Measurements from ENCODE around the gene TMEM183A.

Gene TMEM183A

DNA sequence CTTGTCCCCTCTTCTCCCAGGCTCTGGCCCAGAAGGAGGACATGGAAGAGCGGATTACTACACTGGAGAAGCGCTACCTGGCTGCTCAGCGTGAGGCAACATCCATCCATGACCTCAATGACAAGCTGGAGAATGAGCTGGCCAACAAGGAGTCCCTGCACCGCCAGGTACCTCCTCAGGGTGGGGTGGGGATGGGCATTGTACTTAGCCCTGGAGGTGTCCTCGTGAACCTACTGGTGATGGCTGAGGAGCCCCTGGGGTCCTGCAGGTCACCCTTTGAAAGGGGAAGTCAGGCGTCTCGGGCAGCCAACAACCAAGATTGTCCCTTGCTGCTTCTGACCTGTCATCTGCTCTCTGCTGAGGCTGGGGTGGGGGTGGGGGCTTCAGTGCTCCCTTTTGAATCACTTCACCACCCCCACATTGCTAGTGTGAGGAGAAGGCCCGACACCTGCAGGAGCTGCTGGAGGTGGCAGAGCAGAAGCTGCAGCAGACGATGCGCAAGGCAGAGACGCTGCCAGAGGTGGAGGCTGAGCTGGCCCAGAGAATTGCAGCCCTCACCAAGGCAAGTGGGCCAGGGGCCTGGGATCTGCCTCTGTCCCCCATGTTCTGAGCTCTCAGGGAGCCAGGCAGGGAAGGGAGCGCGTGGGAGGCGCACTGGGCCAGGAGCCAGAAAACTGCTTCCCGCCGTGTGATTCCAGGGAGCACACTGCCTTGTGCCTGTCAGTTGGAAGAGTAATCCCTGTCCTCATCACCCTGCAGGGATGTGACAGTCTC lies 38.8 kb downstream of the TMEM183A start:
- no peak for DNase-seq (ENCODE audit: low read depth in 3 of 3)

DNA sequence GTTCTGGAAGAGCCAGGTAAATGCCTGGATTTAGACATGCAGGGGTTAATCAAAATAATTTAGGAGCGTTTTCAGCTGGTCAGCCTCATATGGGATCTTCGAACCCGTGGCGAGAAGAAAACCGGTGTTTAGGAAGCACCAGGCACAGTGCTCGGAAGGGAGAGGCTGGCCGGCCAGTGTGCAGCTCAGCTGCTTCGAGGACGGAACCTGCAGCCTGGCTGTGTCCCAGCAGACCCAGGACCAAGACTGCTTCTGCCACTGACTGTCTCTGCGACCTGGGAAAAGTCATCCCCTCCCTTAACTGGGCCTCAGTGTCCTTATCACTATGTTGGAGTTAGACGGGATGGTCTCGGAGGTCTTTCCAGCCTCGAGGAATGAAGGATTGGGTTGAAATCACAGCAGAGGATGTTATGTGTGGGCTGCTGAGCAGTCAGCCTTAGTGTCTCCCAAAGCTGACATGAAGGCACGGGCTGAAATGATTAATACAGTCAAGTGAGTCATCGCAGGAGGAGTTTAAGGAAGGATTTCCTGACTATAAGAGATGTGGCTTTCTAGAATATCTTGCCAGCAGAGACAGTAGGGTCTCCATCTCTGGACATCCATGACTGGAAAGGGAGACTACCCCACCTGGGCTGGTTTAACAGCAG lies 39.9 kb downstream of the TMEM183A start:
- no peak for DNase-seq (ENCODE audit: low read depth in 3 of 3)

DNA sequence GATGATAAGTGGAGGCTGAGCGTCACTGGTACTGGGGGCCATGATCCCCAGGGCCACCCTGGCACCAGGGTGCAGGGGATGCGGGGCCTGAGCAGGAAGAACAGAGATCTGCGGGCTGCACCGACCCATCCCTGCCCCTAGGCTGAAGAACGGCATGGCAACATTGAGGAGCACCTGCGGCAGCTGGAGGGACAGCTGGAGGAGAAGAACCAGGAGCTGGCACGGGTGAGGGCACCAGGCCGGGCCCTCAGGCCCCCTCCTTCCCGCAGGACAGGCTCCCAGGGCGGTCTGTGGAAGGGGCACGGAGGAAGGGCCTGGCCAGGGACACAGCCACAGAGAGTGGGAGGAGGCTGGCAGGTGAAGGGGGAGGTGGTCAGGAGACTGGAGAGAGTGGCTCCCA lies 40.9 kb downstream of the TMEM183A start:
- no peak for DNase-seq (ENCODE audit: low read depth in 3 of 3)

DNA sequence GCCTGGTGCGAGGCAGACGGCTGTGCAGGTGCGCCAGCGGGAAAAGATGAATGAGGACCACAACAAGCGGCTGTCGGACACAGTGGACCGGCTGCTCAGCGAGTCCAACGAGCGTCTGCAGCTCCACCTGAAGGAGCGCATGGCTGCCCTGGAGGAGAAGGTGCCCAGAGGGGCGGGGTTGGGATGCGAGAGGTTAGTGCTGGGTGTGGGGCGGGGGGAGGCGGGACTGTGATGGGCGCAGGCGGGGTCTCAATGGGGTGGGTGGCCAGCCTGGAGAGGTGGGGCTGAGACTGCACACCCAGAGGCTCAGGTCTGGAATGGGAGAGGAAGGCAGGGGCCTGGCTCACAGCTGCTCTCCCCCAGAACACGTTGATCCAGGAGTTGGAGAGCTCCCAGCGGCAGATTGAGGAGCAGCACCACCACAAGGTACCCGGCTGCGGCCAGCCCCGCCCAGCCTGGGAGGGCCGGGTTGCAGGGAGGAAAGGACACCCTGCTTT lies 41.4 kb downstream of the TMEM183A start:
- no peak for DNase-seq (ENCODE audit: low read depth in 3 of 3)

DNA sequence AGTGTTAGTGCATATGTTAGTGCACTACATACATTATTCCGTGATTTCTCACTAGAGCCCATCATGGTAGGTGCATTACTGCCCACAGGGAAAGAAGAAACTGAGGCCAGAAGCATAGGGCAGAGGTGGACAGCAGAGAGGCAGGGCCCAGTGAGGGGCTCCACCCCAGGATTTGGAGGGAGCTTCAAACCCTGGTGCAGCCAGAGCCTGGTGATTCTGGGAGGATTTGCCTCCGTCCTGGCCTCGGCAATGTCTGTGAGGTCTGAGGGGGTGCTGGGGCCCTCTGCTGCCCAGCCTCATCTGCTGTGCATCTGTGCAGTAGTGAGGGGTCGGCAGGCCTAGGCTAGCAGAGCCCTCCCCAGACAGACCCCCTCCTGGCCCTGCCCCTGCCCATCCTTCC lies 41.9 kb downstream of the TMEM183A start:
- no peak for DNase-seq (ENCODE audit: low read depth in 3 of 3)

DNA sequence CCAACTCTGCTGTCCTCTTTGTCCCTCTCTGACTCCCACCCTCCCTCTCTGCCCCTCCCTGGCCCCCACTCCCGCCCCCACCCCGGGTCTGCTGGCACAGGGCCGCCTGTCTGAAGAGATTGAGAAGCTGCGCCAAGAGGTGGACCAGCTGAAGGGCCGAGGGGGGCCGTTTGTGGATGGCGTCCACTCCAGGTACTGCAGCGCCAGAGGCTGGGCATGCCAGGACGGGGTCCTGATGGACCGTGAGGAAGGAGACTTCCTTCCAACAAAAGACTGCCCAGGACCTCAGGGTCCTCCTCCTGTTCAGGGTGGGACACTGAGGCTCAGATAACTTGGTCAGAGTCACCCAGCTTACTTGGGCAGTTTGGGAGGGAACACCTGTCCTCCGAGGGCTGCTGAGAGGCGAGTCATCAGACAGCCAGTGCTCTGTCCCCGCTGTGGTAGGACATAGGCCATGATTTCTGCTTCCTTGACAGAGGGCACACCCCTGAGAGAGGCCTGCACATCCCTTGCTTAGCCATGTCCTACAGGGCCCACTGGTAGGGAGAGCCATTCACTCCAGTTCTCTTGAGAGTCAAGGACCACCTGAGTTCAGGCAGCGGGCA lies 42.5 kb downstream of the TMEM183A start:
- no peak for DNase-seq (ENCODE audit: low read depth in 3 of 3)

DNA sequence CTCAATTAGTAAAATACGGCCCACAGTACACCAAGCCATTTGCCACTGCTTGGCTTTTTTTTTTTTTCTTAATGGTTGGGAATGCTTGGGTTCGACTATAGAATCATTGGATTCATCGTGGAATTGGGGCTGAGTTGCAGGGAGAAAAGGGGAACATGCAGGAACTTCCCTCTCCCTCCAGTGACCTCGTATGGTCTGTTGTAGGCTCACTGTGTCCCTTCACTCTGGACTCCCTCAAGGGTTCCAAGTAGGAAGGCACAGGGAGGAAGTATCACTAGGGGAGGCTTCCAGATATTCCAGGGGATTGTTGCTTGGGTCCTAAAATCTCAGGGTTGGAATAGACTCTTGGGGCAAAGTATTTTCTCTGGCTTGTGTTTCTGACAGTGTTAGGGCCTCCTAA lies 43.7 kb downstream of the TMEM183A start:
- no peak for DNase-seq (ENCODE audit: low read depth in 3 of 3)

DNA sequence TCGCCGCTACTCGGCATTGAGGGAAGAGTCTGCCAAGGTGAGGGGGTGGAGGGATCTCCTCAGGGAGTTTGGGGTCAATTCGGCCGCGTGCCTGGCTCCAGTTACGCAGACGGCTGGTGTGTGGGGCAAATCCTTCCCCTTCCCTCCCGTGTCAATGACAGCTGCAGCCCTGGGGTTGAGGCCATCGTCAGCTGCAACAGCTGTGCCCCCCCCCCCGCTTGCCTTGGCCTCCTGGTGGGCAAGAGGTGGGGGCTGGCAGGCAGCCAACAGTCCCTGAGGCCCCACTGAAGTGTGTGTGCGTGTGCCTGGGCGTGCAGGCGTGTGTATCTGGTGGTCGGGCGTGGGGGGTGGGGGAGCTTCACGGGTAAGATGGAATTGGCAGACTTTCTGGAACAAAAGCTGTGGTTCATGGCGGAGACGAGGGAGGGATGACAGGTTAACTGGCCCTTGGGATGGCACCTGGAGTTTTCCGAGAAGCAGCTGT lies 44.7 kb downstream of the TMEM183A start:
- DNase-seq (ENCODE audit: low read depth in 3 of 3) = no peak

DNA sequence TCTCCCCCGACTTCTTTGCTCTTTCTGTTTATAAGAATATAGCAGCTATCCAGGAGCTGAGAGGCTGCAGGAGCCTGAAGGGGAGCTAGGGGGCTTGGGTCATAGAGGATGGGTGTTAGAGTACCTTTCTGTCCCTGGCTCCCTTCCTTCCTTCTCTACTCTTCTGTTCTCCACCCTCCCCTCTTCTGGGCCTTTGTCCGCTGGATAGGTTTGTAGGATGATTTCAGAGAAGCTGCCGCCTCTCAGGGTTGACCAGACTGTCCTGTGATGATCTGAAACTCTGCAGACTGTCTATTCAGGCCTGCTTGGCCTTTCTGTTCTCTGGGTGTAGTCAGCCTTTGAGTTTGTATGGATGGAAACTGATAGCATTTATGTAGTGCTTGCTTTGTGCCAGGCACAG lies 45.4 kb downstream of the TMEM183A start:
- no peak for DNase-seq (ENCODE audit: low read depth in 3 of 3)

DNA sequence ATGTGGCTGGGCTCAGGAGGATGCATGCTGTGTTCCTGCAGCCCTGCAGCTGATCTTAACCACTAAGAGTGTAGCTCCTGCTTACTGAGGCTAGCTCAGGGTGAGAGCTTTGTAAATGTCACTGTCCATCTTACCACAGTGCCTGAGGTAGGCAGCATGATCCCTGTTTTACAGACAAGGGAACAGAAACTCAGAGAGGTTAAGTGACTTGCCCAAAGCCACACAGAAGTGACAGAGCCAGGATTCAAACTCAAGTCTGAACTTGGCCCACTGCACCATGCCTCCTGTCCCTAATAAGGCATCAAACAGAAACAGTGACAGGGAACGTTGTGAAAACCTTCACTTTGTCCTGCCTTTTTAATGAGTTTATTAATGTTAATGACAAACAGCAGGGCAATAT lies 47.0 kb downstream of the TMEM183A start:
- DNase-seq (ENCODE audit: low read depth in 3 of 3) = no peak

DNA sequence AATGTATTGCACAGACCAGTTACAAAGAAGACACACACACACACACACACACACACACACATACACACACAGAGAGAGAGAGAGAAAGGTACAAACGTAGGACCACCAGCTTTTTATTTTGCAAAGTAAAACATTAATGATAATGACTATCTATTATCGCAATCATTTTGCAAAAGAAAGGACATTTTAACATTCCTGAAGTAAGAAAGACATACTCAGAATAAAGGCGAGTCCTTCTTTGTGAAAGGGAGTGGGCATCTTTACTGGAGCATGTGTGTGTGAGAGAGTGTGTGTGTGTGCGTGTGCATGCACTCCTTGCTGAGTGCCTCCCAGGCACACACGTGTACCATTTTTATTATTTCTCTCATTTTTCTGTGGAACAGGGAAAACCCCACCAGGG lies 47.5 kb downstream of the TMEM183A start:
- DNase-seq (ENCODE audit: low read depth in 3 of 3) = no peak

DNA sequence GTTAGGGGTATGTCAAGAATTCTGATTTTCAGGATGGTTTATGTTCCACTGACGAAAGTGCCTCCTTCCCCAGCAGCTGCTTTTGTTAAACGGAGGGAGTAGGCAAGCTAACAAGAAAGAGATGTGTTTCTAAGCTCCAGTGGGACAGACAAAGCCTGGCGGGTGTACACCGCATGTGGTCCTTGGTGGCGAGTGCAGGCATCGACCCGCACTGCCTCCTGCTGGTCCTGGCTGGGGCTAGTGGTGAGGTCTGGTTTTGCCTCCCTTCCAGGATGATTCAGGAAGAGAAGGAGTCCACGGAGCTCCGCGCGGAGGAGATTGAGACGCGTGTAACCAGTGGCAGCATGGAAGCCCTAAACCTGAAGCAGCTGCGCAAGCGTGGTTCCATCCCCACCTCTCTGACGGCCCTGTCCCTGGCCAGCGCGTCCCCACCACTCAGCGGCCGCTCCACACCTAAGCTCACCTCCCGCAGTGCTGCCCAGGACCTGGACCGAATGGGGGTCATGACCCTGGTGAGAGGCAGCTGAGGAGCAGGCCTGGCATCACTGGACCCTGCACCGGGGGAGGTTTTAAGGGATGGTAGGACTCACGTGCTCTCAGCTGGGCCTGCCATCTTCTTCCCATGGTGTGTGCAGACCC lies 48.1 kb downstream of the TMEM183A start:
- DNase-seq (ENCODE audit: low read depth in 3 of 3) = no peak

DNA sequence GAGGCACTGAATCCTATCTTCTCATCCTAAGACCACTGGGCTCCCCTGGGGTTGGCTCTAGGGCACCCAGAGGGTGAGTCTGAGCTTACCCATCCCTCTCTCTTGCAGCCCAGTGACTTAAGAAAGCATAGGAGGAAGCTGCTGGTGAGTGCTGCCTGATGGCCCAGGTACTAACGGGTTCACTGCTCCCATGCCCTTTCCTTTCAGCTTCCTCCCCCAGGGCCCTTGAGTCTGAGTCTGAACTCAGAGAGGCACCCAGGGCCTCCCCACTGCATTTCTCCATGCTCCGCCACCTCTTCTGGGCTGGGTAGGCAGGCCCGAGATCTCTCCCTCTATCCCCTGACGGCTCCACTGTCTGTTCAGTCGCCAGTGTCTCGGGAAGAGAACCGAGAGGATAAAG lies 48.8 kb downstream of the TMEM183A start:
- no peak for DNase-seq (ENCODE audit: low read depth in 3 of 3)

DNA sequence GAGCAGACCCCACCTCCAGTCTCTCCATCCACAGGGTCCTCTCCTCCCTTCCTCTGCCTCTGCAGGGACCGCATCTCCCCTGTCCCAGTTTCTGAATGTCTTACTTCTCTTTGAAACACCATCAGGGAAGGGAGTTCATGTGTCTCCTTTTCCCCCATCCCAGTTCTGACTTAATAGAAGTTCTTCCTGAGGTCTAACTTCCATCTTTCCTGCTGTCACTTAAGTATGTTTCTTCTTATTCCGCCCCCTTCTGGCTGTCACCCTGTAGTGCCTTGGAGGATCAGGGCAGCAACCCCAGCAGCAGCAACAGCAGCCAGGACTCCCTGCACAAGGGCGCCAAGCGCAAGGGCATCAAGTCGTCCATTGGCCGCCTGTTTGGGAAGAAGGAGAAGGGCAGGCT lies 49.3 kb downstream of the TMEM183A start:
- DNase-seq (ENCODE audit: low read depth in 3 of 3) = no peak

DNA sequence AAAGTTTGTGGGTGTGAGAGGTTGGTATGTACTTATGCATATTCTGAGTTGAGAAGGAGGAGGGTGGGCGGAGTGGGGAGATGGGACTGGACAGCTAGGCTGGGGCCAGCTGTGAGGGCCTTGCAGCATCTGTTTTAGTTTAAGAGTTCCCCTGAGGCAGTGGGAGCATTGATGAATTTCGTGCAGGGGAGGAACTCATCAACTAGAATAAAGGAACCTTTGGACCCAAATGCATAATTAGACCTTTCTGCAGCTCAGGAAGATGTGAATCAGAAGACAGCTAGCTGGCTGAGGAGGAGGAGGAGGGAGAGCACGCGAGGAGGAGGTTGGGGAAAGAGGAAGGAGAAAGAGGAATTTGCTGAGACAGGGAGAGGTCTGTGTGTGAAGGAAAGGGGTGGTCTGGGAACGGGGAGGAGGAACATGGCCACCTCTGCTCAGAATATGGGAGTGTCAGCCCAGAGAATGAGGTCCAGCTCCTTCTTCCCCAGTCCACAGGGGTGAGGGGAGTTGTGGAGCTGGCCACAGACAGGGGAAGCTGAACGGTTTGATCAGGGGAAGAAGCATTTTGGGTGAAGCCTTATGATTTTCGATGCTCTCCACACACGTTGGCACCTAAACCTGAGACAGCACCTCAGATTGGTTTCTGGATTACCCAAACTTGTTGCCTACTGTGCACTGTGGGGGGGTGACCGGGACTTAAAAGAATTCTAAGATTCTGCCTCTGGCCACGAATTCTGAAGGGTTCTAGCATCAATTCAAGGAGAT lies 50.9 kb downstream of the TMEM183A start:
- DNase-seq (ENCODE audit: low read depth in 3 of 3) = no peak

DNA sequence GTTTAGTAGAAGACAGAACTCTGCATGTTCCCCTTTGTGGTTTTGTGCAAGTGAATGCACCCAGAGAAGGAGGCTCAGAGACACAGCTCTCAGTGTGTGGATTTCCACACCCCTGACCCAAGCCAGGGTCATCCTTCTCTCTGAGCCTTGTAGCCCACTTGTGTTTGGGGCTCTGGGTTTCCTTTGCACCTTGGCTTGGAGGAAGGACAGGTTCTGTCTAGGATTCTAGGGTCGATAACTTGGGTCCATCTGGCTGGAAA lies 51.4 kb downstream of the TMEM183A start:
- DNase-seq (ENCODE audit: low read depth in 3 of 3) = no peak

DNA sequence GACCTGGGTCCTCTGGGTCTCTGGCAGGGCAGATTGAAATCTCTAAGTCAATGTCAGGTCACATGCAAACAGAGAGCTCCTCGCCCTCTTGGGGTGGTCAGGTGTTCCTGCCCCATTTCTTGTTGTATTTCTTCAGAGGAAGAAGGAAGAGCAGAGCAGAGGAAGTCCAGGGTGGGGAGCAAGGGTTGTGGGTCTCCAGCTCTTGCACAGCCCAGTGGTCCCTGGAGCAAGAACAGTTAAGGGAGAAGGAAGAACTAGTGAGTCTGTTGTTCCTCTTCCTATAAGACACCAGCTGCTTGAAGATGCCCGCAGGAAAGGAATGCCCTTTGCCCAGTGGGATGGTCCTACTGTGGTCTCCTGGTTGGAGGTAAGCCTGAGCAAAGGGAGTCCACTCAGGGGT lies 52.3 kb downstream of the TMEM183A start:
- no peak for DNase-seq (ENCODE audit: low read depth in 3 of 3)

DNA sequence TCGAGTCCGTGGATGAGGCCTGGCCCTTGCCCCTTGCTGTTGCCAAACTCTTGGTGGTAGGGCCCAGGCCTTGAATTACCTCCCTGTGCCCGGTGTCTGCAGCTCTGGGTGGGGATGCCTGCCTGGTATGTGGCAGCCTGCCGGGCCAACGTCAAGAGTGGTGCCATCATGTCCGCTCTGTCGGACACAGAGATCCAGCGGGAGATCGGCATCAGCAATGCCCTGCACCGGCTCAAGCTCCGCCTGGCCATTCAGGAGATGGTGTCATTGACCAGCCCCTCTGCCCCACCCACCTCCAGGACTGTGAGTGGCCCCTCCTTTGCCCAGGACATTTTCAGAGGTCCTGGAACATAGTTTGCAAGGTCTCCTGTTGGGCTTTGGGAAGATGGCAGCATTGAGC lies 52.9 kb downstream of the TMEM183A start:
- no peak for DNase-seq (ENCODE audit: low read depth in 3 of 3)

DNA sequence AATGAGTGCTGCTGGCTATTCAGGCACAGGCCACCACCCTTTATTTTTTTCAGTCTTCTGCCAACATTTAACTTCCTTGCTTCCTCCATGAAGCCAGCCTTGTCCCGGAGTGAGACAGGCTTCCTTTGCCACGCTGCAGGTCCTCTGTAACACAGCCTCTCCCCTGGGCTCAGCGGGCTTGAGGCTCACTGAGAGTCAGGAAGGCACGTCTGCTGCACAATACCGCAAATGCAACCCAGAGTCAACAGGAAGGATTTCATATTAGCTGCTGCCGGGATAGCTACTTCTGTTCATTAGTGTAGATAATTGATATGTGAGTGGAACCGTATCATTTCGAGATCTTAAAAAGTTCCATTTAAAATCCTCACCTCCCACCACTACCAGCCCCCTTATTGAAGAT lies 56.1 kb downstream of the TMEM183A start:
- DNase-seq (ENCODE audit: low read depth in 3 of 3) = no peak

DNA sequence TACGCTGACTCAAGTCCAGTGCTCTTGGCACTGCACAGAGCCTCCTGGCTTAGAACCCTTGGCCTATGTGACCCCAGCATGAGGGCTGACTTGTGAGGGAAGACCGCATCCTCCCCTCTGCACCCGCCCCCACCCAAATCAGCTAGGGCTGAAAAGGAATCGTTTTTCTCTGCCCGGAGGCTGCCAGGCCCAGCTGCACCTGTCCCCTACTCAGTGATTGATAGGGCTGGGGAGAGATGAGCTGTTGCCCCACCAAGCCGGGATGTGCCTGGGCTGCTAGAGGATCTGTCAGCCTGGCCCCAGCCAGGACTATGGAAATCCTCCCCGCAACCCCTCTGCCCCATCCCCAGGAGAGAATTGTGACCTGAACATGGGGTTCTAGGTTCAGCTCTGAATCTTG lies 58.0 kb downstream of the TMEM183A start:
- no peak for DNase-seq (ENCODE audit: low read depth in 3 of 3)

DNA sequence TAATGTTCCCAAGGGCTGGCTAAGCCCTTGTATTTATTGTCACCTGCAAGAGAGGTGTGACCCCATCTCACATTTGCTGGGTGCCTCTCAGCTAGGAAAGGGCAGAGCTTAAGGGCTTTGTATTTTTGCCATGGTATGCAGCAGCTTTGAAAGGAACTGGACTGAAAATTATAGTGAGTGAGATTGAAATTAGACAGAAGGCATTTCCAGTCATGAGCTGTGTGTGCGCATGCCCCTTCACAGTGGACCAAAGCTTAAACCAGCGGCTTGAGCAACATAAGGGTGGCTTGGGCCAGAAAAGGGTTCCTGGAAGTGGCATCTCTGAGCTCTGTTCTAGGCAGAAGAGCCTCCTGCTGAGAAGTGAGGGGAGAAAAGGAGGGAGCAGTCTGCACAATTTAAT lies 58.8 kb downstream of the TMEM183A start:
- DNase-seq (ENCODE audit: low read depth in 3 of 3) = no peak

DNA sequence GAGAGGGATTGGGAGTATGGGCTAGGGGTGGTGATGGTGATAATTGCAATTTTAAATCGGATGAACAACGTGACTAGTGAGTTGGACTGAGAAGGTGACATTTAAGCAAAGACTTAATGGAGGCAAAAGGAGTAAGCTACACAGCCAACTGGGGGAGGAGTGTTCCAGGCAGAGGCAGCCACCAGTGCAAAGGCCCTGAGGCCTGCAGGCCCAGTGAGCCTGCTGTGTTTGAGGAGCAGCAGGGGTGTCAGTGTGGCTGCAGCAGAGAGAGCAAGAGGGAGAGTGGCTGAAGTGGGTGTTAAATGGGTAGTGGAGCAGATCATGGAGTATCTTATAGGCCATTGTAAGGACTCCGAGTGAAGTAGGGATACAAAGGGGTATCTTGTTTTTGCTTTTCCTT lies 59.8 kb downstream of the TMEM183A start:
- no peak for DNase-seq (ENCODE audit: low read depth in 3 of 3)
